Peyer's patch (tissue), 4 donors: ENCODE results near the gene TRIM27. TPM values are rescaled to one million over a fixed set of nuclear protein-coding genes. Genes with fewer than 3 reads are reported as not detected.
"Not testable (repeated sequence)": the region's sequence is repeated elsewhere in the genome, so short reads cannot be mapped to it uniquely, and the experiment has no call there.

Experiments
- DNase-seq, 3 donors: peaks; one replicate each; pipeline ENCODE4 v3.0.0-alpha.2; 2017 to 2019
- H3K27ac ChIP-seq, 4 donors: fragments of 200-600 bp; sonication (generic); one replicate each; pipeline ENCODE4 v1.5.1; 2016 to 2019
- H3K27me3 ChIP-seq, 2 donors: fragments of 200-600 bp; sonication (generic); one replicate each; pipeline ENCODE4 v1.5.1; 2019
- H3K36me3 ChIP-seq, 3 donors: fragments of 200-600 bp; sonication (generic); one replicate each; pipeline ENCODE4 v1.5.1; 2016 to 2019
- H3K4me1 ChIP-seq, 4 donors: fragments of 200-600 bp; sonication (generic); one replicate each; pipeline ENCODE4 v1.5.1; 2016 to 2019
- H3K4me3 ChIP-seq, 4 donors: fragments of 200-600 bp; sonication (generic); 1 replicate in 3 of 4; 2 replicates in 1 of 4; pipeline ENCODE4 v1.5.1; 2016 to 2019; ENCODE audit warnings: mild to moderate bottlenecking in 1 of 4
- H3K9me3 ChIP-seq, 4 donors: fragments of 200-600 bp; sonication (generic); one replicate each; pipeline ENCODE4 v1.5.1; 2016 to 2019; ENCODE audit warnings: mild to moderate bottlenecking in 1 of 4
- POLR2A ChIP-seq, 2 donors: fragments of 450-650 bp; IDR thresholded peaks; one replicate each; pipeline ENCODE4 v1.5.1; 2017; ENCODE audit warnings: antibody characterized with exemption in 2 of 2, mild to moderate bottlenecking in 2 of 2, moderate library complexity in 2 of 2
- total RNA-seq, 4 donors: library from RNA; depleted of rRNA; stranded (reverse); fragments of >200 nt; gene quantifications; one replicate each; pipeline ENCODE4 v1.1.0, GENCODE V29; 2016
- TF ChIP-seq, protein P1 (sequence below), 6 experiments: fragments of 450-650 bp in 4 of 6; fragments of 200-600 bp in 2 of 6; sonication (generic) in 1 of 6; IDR thresholded peaks; one replicate each; pipeline ENCODE4 v1.5.1; 2017 to 2019; ENCODE audit warnings: antibody characterized with exemption in 6 of 6, mild to moderate bottlenecking in 3 of 6, moderate library complexity in 1 of 6

The TRIM27 gene
- total RNA-seq, 4 donors from 2014 or later, result 52.2 to 71.4 (median 64.2) TPM

GRCh38 chr6:28871335-28872156 lies 52.2 kb downstream of the TRIM27 start:
- Histone ChIP-seq H3K36me3 (no peaks in the 10 kb centered on the region), H3K27me3 (no peaks in the 10 kb centered on the region), H3K9me3 (no peaks in the 10 kb centered on the region), H3K4me3 (no peak overlapping the region), H3K4me1 (no peaks in the 10 kb centered on the region), H3K27ac (no peak overlapping the region)
- no peak for TF ChIP-seq POLR2A (IDR thresholded peaks at IDR 0.05)
- TF ChIP-seq, protein P1, sequence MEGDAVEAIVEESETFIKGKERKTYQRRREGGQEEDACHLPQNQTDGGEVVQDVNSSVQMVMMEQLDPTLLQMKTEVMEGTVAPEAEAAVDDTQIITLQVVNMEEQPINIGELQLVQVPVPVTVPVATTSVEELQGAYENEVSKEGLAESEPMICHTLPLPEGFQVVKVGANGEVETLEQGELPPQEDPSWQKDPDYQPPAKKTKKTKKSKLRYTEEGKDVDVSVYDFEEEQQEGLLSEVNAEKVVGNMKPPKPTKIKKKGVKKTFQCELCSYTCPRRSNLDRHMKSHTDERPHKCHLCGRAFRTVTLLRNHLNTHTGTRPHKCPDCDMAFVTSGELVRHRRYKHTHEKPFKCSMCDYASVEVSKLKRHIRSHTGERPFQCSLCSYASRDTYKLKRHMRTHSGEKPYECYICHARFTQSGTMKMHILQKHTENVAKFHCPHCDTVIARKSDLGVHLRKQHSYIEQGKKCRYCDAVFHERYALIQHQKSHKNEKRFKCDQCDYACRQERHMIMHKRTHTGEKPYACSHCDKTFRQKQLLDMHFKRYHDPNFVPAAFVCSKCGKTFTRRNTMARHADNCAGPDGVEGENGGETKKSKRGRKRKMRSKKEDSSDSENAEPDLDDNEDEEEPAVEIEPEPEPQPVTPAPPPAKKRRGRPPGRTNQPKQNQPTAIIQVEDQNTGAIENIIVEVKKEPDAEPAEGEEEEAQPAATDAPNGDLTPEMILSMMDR (IDR thresholded peaks at IDR 0.05), result no peak
- no peak for DNase-seq

GRCh38 chr6:28868873-28869272 lies 54.9 kb downstream of the TRIM27 start:
- Histone ChIP-seq H3K9me3 (no peaks in the 10 kb centered on the region), H3K36me3 (no peaks in the 10 kb centered on the region), H3K4me3 (no peak overlapping the region), H3K4me1 (peaks cover 0 to 7% (median 1%) of the 10 kb centered on the region in 4 donors), H3K27me3 (no peaks in the 10 kb centered on the region), H3K27ac (no peak overlapping the region)
- TF ChIP-seq, protein P1 (IDR thresholded peaks at IDR 0.05), result no peak
- no peak for TF ChIP-seq POLR2A (IDR thresholded peaks at IDR 0.05)
- DNase-seq, result no peak

DNA sequence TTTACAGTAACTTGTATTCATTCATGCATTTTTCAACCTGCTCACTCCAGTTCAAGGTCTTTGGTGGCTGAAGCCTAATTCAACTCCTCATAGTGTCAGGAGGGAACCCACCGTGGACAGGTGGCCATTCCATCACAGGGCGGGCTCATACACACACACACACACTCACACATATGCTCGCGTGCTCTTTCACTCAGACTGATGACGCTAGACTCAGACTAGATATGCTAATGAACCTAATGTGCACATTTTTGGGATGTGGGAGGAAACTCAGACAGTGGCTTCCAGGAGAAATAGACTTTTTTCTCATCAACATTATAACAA lies 56.7 kb downstream of the TRIM27 start:
- Histone ChIP-seq H3K36me3 (no peaks in the 10 kb centered on the region), H3K27me3 (peaks cover 0 to 3% of the 10 kb centered on the region in 2 donors), H3K9me3 (no peaks in the 10 kb centered on the region), H3K27ac (peak overlapping the region; percentile 86 to 90 (median 88)), H3K4me3 (peak overlapping the region; percentile 63 to 85 (median 74)), H3K4me1 (peaks cover 0 to 7% (median 1%) of the 10 kb centered on the region in 4 donors)
- DNase-seq, result no peak
- no peak for TF ChIP-seq POLR2A (IDR thresholded peaks at IDR 0.05)
- TF ChIP-seq, protein P1 (IDR thresholded peaks at IDR 0.05), result no peak

- H3K4me1 ChIP-seq, H3K27me3 ChIP-seq, H3K36me3 ChIP-seq, H3K9me3 ChIP-seq: not testable (repeated sequence)
- Histone ChIP-seq H3K27ac (peak overlapping the region; percentile 86 to 90 (median 88)), H3K4me3 (peak overlapping the region; percentile 63 to 85 (median 74))
- peak; percentile 67 to 85 (median 85) for DNase-seq
- TF ChIP-seq POLR2A (IDR thresholded peaks at IDR 0.05), result peak in 1 of 2 donors; percentile 29
Measured at GRCh38 chr6:28866205-28867085, 57.3 kb downstream of the TRIM27 start.

- Histone ChIP-seq H3K4me3 (peak overlapping the region; percentile 63 to 85 (median 74)), H3K9me3 (no peaks in the 10 kb centered on the region), H3K36me3 (no peaks in the 10 kb centered on the region), H3K4me1 (peaks cover 0 to 7% (median 1%) of the 10 kb centered on the region in 4 donors), H3K27me3 (peaks cover 0 to 3% of the 10 kb centered on the region in 2 donors), H3K27ac (peak overlapping the region in 3 of 4 donors; percentile 88 to 90 (median 88))
- peak in 1 of 3 donors; percentile 61 for DNase-seq
- TF ChIP-seq, protein P1 (IDR thresholded peaks at IDR 0.05), result peak in 2 of 6 experiments; percentile 21 to 24
- TF ChIP-seq POLR2A (IDR thresholded peaks at IDR 0.05), result no peak
Measured at GRCh38 chr6:28865401-28866204, 58.2 kb downstream of the TRIM27 start.
